ENCODE results near the gene NCKAP5.

GRCh38 chr2:132941296-132942020 is 626.8 kb downstream of the NCKAP5 start:
- TF ChIP-seq CTCF (IDR thresholded peaks at IDR 0.05): no peak
- TF ChIP-seq POLR2A (IDR thresholded peaks at IDR 0.05): no peak
